ENCODE measurements around the gene AUTS2. TPM values are rescaled to one million over a fixed set of nuclear protein-coding genes. Genes with fewer than 3 reads are reported as not detected.

The AUTS2 gene
- total and polyA plus RNA-seq, 9 of the 15 experiments (the other 6 are each of a cell fraction or from before 2014, with no cell fraction given), result 0.58 TPM; not detected in 8

DNA sequence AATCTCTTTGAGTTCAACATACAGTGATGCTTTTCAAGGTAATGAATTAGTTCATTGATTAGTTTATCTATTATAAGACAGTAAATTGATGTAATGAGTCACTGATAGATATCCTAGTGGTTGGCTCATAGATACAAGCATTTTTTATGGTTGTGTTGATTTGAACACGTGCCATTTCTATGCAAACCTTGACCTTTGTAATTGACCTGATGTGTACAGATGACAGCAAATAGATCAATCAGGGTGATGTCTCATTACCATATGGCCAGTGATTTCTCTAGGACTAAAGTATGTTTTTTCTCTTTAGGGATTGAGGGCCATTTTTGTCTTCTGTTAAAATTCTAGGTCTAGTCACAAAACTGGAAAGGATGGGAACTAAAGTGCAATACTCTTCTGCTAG, 773.4 kb downstream of the AUTS2 start (continued):
- TF ChIP-seq, protein P1, sequence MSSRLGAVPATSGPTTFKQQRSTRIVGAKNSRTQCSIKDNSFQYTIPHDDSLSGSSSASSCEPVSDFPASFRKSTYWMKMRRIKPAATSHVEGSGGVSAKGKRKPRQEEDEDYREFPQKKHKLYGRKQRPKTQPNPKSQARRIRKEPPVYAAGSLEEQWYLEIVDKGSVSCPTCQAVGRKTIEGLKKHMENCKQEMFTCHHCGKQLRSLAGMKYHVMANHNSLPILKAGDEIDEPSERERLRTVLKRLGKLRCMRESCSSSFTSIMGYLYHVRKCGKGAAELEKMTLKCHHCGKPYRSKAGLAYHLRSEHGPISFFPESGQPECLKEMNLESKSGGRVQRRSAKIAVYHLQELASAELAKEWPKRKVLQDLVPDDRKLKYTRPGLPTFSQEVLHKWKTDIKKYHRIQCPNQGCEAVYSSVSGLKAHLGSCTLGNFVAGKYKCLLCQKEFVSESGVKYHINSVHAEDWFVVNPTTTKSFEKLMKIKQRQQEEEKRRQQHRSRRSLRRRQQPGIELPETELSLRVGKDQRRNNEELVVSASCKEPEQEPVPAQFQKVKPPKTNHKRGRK (tag; IDR thresholded peaks at IDR 0.05), result no peak

DNA sequence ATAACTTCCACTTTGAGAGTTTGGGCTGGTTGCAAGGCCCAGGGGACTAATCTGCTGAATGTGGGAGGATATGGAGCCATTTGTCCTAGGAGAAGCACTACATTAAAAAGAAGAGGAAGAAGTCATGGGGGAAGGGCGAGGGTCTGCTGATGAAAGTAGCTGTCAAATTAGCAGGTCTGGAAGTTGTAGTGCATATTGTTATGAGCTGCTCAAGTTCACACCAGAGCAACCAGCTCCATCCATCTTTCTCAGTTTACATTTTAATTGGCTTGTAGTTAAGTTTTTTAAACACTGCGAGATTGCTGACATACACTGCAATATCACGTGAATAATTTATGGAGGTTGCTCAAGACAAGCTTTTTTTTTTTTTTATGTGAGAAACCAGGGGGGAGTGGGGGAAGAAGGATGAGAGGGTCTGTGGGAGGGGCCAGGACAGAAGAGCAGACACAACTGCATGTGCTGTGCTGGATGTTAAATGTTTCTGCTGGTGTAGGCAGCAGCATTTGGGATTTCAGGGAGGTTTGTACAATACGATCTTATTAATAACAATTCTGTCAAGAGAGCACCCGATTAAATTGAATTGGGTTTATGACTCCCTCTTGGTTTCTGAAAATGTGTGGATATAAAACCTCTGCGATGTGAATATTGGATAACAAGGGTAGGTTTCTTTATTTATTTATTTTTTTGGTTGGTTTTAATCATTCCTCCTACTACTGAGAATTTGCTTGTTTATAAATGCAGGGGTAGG, 774.7 kb downstream of the AUTS2 start:
- no TSS peak for BruUV-seq (replicated peaks)

More for the DNA sequence above, 774.7 kb downstream of the AUTS2 start:
- Histone ChIP-seq H3K79me2 (ENCODE audit: control insufficient read depth, insufficient read depth, low read length) (no peaks in the 10 kb centered on the region), H3K4me3 (no peak overlapping the region), H3K27ac (ENCODE audit: extremely low read depth, low read depth, low read length) (no peak overlapping the region), H3K9ac (ENCODE audit: insufficient read depth in 1 of 2, low read depth in 2 of 2, low read length in 2 of 2) (no peak overlapping the region), H3K9me3 (replicated peaks; ENCODE audit: control insufficient read depth, insufficient read depth, low read depth, low read length) (no peaks in the 10 kb centered on the region), H3K27me3 (ENCODE audit: control insufficient read depth in 2 of 2, insufficient read depth in 2 of 2, low read length in 2 of 2) (no peaks in the 10 kb centered on the region), H3K4me2 (ENCODE audit: insufficient read depth, low read length) (no peak overlapping the region), H4K20me1 (replicated peaks; ENCODE audit: control insufficient read depth, insufficient read depth, low read length) (no peaks in the 10 kb centered on the region), H3K9me1 (ENCODE audit: control insufficient read depth, insufficient read depth, low read length) (no peaks in the 10 kb centered on the region), H2AFZ (ENCODE audit: low read depth, low read length) (no peak overlapping the region), H3K4me1 (replicated peaks in 1 of 2; ENCODE audit: control insufficient read depth in 2 of 2, insufficient read depth in 2 of 2, low read length in 2 of 2) (no peaks in the 10 kb centered on the region), H3K36me3 (ENCODE audit: control insufficient read depth, insufficient read depth, low read length) (no peaks in the 10 kb centered on the region)
- no peak for FAIRE-seq
- 3% methylated on average over 6 of the region's 6 CpGs for WGBS (ENCODE audit: insufficient coverage, low coverage, missing lambda C conversion rate)
- no peak for TF ChIP-seq ELF4 (CRISPR knock-in tag; IDR thresholded peaks at IDR 0.05)
- no peak for TF ChIP-seq ZKSCAN1 (IDR thresholded peaks at IDR 0.05; ENCODE audit: low read depth, low read length)
- no peak for TF ChIP-seq KLF16 (IDR thresholded peaks at IDR 0.05)
- POLR2A ChIA-PET, result interaction anchor here (0.5 kb wide), 1 partner anchor 71 kb away, joined by 3 read pairs; no protein-coding TSS in a partner anchor
- CTCF ChIA-PET (ENCODE audit: low intra/inter-chr PET ratio), result no interaction called here
- DNase-seq (ENCODE audit: extremely low read depth in 1 of 4, low spot score in 3 of 4), result no peak
- intact Hi-C loops (cut with micrococcal nuclease), result no loop called here
- ATAC-seq, result no peak
- in situ Hi-C loops (cut with MboI), result no loop called here
